ENCODE results near the gene SMYD3.
A peak's percentile ranks its signal among the peaks of the same experiment; 100 is the strongest.
"Not testable (repeated sequence)": the region's sequence is repeated elsewhere in the genome, so short reads cannot be mapped to it uniquely, and the experiment has no call there.

The SMYD3 gene

DNA sequence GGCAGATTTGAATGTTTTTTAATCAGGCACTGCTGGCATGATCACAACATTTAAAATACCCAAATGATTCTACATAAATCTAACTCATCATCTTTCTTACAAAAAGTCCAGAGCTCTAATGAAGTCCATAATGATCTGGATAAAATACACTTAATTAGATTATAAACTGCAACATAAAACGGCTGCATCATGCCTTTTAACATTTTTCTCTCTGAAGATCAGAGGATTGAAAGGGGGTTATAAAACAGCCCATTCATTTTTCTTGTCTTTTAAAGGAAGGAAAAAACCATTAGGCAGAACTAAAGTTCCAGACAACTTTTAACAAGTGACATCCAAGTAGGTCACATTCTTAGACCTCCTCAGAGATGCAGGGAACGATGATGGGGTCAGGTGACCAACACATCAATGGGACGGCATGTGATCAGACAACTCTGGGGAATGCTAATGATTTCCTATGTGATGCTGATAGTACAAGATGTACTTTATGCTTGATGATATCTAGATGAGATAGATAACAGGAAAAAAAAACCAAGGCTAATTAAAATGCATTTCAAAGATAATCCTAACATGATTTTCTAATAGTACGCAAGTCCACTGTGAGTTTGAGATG lies 455.1 kb downstream of the SMYD3 start:
- DNase-seq, result no peak

GRCh38 chr1:246048693-246049092 lies 458.4 kb downstream of the SMYD3 start:
- no peak for DNase-seq

GRCh38 chr1:246043556-246043955 lies 463.5 kb downstream of the SMYD3 start:
- DNase-seq, result no peak

GRCh38 chr1:246041360-246041759 lies 465.7 kb downstream of the SMYD3 start:
- DNase-seq, result no peak

DNA sequence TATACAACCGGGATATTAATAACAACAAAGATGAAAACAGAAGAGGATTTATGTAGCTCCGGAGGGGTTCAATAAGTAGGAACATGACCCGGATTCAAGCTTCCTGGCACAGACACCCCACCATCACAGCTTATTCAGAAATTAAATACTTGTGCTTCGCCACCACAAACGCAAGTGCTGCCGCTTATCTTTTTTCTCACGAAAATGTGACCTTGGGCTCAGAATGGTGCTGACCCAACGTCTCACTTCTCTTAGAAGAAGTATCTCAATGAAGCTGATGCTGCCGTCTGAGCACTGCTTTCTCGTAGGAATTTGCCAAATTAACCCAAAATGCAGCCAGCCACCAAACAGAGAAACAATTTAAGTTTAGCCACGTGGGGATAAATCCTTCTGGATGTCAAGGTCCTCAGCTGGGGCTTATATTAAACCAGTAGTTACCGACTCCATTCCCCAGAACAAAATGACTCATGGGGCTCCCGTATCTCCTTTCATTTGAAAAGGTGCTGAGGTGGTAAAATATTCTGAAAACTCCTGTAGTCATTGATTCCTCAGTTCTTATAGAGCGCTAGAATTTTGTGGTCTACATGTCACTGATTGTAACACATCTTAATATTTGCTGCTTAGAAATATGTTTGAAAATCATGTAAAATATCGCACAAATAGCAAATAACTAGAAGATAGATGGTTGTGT lies 466.7 kb downstream of the SMYD3 start:
- DNase-seq, result no peak

GRCh38 chr1:246039584-246039983 lies 467.5 kb downstream of the SMYD3 start:
- no peak for DNase-seq

DNA sequence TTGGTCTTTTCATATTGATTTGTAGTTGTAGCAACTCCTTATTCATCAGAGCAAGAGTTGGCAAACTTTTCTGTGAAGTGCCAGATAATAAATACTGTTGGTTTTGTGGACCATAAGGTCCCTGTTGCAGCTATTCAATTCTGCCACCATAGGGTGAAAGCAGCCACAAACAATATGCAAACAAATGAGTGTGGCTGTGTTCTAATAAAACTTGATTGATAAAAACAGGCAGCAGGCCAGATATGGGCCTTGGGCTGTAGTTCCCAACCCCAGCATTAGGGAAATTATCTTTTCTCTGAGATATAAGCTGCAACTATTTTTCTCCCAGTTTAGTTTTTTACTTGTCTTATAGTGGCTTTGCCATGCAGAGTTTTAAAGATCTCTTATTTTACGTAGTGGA lies 469.2 kb downstream of the SMYD3 start:
- DNase-seq, result no peak

GRCh38 chr1:246036175-246036574 lies 470.9 kb downstream of the SMYD3 start:
- DNase-seq, result no peak

- DNase-seq, result no peak
Measured at GRCh38 chr1:246035060-246035541, 472.0 kb downstream of the SMYD3 start.

GRCh38 chr1:246034630-246035029 lies 472.4 kb downstream of the SMYD3 start:
- DNase-seq, result no peak

DNA sequence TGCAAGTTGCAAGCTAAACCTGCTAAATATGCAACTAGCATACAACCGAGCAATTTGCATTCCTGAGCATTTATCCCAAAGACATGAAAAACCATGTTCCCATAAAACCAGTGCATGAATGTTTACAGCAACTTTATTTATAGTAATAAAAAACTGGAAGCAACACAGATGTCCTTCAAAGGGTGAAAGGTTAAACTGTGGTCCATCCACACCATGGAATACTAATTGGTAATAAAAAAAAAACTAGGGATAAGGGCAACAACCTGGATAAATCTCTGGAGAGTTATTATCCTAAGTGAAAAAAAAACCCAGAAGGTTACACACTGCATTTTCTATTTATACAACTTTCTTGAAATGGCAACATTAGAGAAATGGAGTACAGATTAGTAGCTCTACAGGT lies 474.1 kb downstream of the SMYD3 start:
- no peak for DNase-seq

- no peak for DNase-seq
Measured at GRCh38 chr1:246032031-246032551, 475.0 kb downstream of the SMYD3 start.

DNA sequence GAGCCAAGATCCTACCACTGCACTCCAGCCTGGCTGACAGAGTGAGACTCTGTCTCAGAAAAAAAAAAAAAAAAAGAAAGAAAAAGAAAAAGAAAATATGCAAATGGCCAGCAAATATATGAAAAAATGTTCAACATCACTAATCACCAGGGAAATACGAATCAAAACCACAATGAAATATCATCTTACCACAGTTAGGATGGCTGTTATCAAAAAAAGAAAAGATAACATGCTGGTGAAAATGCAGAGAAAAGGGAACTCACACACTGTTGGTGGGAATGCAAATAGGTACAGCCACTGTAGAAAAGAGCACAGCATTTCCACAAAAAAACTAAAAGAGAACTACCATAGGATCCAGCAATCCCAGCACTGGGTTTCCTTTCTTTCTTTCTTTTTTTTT lies 477.5 kb downstream of the SMYD3 start:
- DNase-seq, result no peak

DNA sequence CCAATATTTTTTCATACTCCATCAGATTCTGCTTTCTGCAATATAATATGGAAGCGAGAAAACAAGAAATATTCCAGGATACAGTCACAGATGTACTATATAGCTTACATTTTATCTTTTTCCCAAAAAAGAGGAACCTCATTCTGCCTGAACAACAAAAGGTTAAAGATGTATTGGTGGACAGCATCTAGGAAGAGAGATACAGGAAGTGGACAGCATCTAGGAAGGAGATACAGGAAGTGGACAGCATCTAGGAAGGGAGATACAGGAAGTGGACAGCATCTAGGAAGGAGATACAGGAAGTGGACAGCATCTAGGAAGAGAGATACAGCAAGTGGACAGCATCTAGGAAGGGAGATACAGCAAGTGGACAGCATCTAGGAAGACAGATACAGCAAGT lies 483.0 kb downstream of the SMYD3 start:
- DNase-seq, result not testable (repeated sequence)

GRCh38 chr1:246020211-246020954 lies 486.7 kb downstream of the SMYD3 start:
- DNase-seq, result no peak

GRCh38 chr1:246018146-246018545 lies 488.9 kb downstream of the SMYD3 start:
- DNase-seq, result no peak

DNA sequence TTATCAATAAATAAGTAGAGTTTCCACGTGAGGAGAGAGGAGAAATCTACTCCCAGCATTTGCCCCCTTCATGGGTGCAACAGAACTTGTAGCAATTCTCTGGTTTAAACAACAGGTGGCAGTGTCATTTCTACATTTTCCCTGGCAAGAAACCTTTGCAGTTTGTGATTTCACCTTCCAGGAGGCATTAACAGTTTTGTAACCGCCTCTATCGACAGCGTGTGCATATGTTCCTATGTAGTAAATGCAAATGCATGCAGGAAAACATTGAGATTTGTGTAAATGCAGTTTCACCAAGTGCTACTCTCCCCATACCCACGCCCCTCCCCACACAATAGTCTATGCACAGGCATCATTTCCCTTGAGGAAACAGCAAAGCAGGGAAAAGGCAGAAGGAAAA lies 494.7 kb downstream of the SMYD3 start:
- no peak for DNase-seq

GRCh38 chr1:246010386-246010785 lies 496.7 kb downstream of the SMYD3 start:
- DNase-seq, result no peak

- DNase-seq, result no peak
Measured at GRCh38 chr1:246008363-246008831, 498.7 kb downstream of the SMYD3 start.

- DNase-seq, result no peak
Measured at GRCh38 chr1:246005067-246005466, 502.0 kb downstream of the SMYD3 start.

GRCh38 chr1:246004301-246004700 lies 502.8 kb downstream of the SMYD3 start:
- no peak for DNase-seq

DNA sequence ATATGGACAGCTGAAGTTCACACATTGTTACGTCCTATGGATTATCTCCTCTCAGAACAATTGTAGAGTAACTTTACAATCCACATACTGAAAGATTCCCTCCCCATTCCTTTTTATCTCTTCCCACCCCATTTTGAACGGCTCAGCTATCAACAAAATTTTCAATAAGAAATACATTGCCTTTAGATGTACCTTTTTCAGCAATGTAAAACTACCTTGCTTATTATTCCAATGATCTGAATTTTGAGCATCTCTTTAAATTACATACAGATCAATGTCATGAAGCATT lies 503.7 kb downstream of the SMYD3 start:
- no peak for DNase-seq

DNA sequence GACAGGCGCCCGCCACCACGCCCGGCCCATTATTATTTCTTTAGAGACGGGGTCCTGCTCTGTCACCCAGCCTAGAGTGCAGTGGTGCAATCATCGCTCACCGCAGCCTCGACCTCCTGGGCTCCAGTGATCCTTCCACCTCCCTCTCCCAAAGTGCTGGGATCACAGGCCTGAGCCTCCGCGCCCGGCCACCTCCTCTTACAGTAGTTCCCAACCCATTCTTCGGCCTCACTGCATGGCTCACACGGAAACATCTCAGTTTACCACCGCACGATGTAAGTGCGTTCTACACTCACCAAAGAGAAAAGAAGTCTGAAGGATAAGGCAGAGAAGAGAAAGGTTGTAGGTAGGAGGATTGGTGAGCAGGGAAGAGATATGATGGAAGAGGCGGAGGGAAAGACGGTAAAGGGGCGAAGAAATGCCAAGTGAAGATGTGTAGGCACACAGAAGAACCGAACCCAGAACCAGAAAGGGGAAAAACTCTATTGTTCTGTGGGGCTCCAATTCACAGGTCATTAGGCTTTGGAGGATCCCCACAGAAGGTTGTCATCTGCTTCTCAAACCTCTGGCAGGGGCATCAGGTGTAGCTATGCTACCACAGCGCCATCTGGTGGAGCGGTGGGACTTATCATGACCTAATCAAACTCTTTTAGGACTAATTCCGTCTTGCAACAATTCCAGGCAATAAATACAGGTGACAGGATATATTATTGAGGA lies 504.2 kb downstream of the SMYD3 start:
- DNase-seq, result peak; percentile 88

Data from CD4-positive, alpha-beta T cell treated with Interleukin-6 for 4 hours (primary cell).